Activated CD4-positive, alpha-beta T cell treated with anti-CD3 and anti-CD28 coated beads for 1 hour (primary cell): Measurements from ENCODE around the gene MDFI.
A peak's percentile ranks its signal among the peaks of the same experiment; 100 is the strongest.

Experiments
- DNase-seq: peaks from one replicate; pipeline ENCODE4 v3.0.0-alpha.2; 2020

The MDFI gene

GRCh38 chr6:41674231-41675000 is 36.1 kb downstream of the MDFI start:
- no peak for DNase-seq

- no peak for DNase-seq
Measured at GRCh38 chr6:41675176-41675775, 37.0 kb downstream of the MDFI start.

GRCh38 chr6:41675992-41676391 is 37.7 kb downstream of the MDFI start:
- DNase-seq, result no peak

GRCh38 chr6:41676431-41676830 is 38.2 kb downstream of the MDFI start:
- no peak for DNase-seq

- no peak for DNase-seq
Measured at GRCh38 chr6:41677124-41677921, 39.1 kb downstream of the MDFI start.

- DNase-seq, result no peak
Measured at GRCh38 chr6:41678511-41679084, 40.3 kb downstream of the MDFI start.

- no peak for DNase-seq
Measured at GRCh38 chr6:41679696-41680095, 41.4 kb downstream of the MDFI start.

- no peak for DNase-seq
Measured at GRCh38 chr6:41680182-41680965, 42.1 kb downstream of the MDFI start.

- peak; percentile 43 for DNase-seq
Measured at GRCh38 chr6:41682056-41682477, 43.8 kb downstream of the MDFI start.

- DNase-seq, result no peak
Measured at GRCh38 chr6:41682497-41683272, 44.4 kb downstream of the MDFI start.

- DNase-seq, result no peak
Measured at GRCh38 chr6:41683273-41683522, 44.9 kb downstream of the MDFI start.

GRCh38 chr6:41683523-41684310 is 45.4 kb downstream of the MDFI start:
- DNase-seq, result peak; percentile 70

- DNase-seq, result no peak
Measured at GRCh38 chr6:41684311-41685180, 46.3 kb downstream of the MDFI start.

- no peak for DNase-seq
Measured at GRCh38 chr6:41685641-41686380, 47.5 kb downstream of the MDFI start.

GRCh38 chr6:41687501-41688175 is 49.4 kb downstream of the MDFI start:
- no peak for DNase-seq

GRCh38 chr6:41688256-41688965 is 50.1 kb downstream of the MDFI start:
- DNase-seq, result no peak

- no peak for DNase-seq
Measured at GRCh38 chr6:41689171-41690008, 51.1 kb downstream of the MDFI start.
